WTC11 (cell line): ENCODE measurements around the gene SNX8. TPM values are rescaled to one million over a fixed set of nuclear protein-coding genes. Genes with fewer than 3 reads are reported as not detected.

ENCODE experiments used
- ATAC-seq: fragments of 200-7000 bp; cut with Tn5 transposase; 2 replicates; pipeline ENCODE4 v1.10.0; 2021; ENCODE audit warnings: mild to moderate bottlenecking, moderate library complexity
- CTCF ChIA-PET: fragments of 300-600 bp; sonication (Branson Sonifier 250); formaldehyde crosslinking; loops from one replicate; lab custom pipeline; 2021; ENCODE audit warnings: antibody characterized with exemption; lab: Charles Lee
- POLR2A ChIA-PET: fragments of 350-600 bp; sonication (Branson Sonifier 250); formaldehyde crosslinking; loops from one replicate; lab custom pipeline; 2021; ENCODE audit warnings: antibody characterized with exemption; lab: Charles Lee
- DNase-seq: peaks from one replicate; pipeline ENCODE4 v3.0.0; 2021; ENCODE audit warnings: low spot score
- H3K27ac Mint-ChIP-seq: 2 replicates; pipeline ENCODE4 v1.8.0; 2021; ENCODE audit warnings: mixed read lengths
- H3K27me3 Mint-ChIP-seq: 2 replicates; pipeline ENCODE4 v1.8.0; 2021; ENCODE audit warnings: low read depth, mild to moderate bottlenecking, moderate library complexity, mixed read lengths
- H3K36me3 Mint-ChIP-seq: 2 replicates; pipeline ENCODE4 v1.8.0; 2021; ENCODE audit warnings: mixed read lengths
- H3K4me1 Mint-ChIP-seq: 2 replicates; pipeline ENCODE4 v1.8.0; 2022; ENCODE audit warnings: mixed read lengths
- H3K4me3 Mint-ChIP-seq: 2 replicates; pipeline ENCODE4 v1.8.0; 2021; ENCODE audit warnings: mild to moderate bottlenecking, moderate library complexity, mixed read lengths
- H3K9me3 Mint-ChIP-seq: 2 replicates; pipeline ENCODE4 v1.8.0; 2021; ENCODE audit warnings: mixed read lengths
- CREM ChIP-seq: sonication (generic); formaldehyde crosslinking; IDR thresholded peaks from 2 replicates; pipeline ENCODE4 v1.8.1; 2022; ENCODE audit warnings: mild to moderate bottlenecking, missing genetic modification reagents, moderate library complexity
- EMX1 ChIP-seq: fragments of 250-450 bp; sonication (Bioruptor Pico); IDR thresholded peaks from 2 replicates; pipeline ENCODE4 v1.8.0; 2021; ENCODE audit warnings: mild to moderate bottlenecking
- ESRRA ChIP-seq: sonication (generic); formaldehyde crosslinking; IDR thresholded peaks from 2 replicates; pipeline ENCODE4 v1.8.1; 2022; ENCODE audit warnings: mild to moderate bottlenecking, missing genetic modification reagents, borderline replicate concordance
- ETV6 ChIP-seq: sonication (generic); formaldehyde crosslinking; IDR thresholded peaks from 2 replicates; pipeline ENCODE4 v1.8.1; 2022; ENCODE audit warnings: mild to moderate bottlenecking, missing genetic modification reagents
- FOXJ3 ChIP-seq: sonication (generic); formaldehyde crosslinking; IDR thresholded peaks from 2 replicates; pipeline ENCODE4 v1.9.0; 2021; ENCODE audit warnings: missing genetic modification reagents, mild to moderate bottlenecking, borderline replicate concordance
- FOXK1 ChIP-seq: sonication (generic); formaldehyde crosslinking; IDR thresholded peaks from 2 replicates; pipeline ENCODE4 v1.8.0; 2022; ENCODE audit warnings: mild to moderate bottlenecking, moderate library complexity, missing genetic modification reagents
- FOXP1 ChIP-seq: sonication (generic); formaldehyde crosslinking; IDR thresholded peaks from 2 replicates; pipeline ENCODE4 v1.8.0; 2022; ENCODE audit warnings: missing genetic modification reagents, mild to moderate bottlenecking, moderate library complexity, borderline replicate concordance
- GTF2I ChIP-seq: fragments of 250-450 bp; sonication (Bioruptor Pico); conservative IDR thresholded peaks from 2 replicates; pipeline ENCODE4 v1.4.0; 2021; ENCODE audit warnings: mild to moderate bottlenecking
- IRF2 ChIP-seq: sonication (generic); formaldehyde crosslinking; IDR thresholded peaks from 2 replicates; pipeline ENCODE4 v1.8.0; 2022; ENCODE audit warnings: low read depth, missing genetic modification reagents, borderline replicate concordance
- NFE2L1 ChIP-seq: sonication (generic); formaldehyde crosslinking; IDR thresholded peaks from 2 replicates; pipeline ENCODE4 v1.8.1; 2023; ENCODE audit warnings: missing genetic modification reagents
- RELA ChIP-seq: sonication (generic); formaldehyde crosslinking; IDR thresholded peaks from 2 replicates; pipeline ENCODE4 v1.8.1; 2022; ENCODE audit warnings: missing genetic modification reagents, mild to moderate bottlenecking, borderline replicate concordance
- RORB ChIP-seq: fragments of 250-450 bp; sonication (Bioruptor Pico); IDR thresholded peaks from 2 replicates; pipeline ENCODE4 v1.9.0; 2021; ENCODE audit warnings: mild to moderate bottlenecking
- SMAD3 ChIP-seq: sonication (generic); formaldehyde crosslinking; IDR thresholded peaks from 2 replicates; pipeline ENCODE4 v1.8.0; 2022; ENCODE audit warnings: missing genetic modification reagents, mild to moderate bottlenecking, borderline replicate concordance
- SP1 ChIP-seq: sonication (generic); formaldehyde crosslinking; conservative IDR thresholded peaks from 2 replicates; pipeline ENCODE4 v1.8.1; 2022; ENCODE audit warnings: missing genetic modification reagents
- TCF7 ChIP-seq: sonication (generic); formaldehyde crosslinking; IDR thresholded peaks from 2 replicates; pipeline ENCODE4 v1.8.0; 2022; ENCODE audit warnings: mild to moderate bottlenecking, low read depth, missing genetic modification reagents, moderate library complexity
- TP53 ChIP-seq: sonication (generic); formaldehyde crosslinking; IDR thresholded peaks from 2 replicates; pipeline ENCODE4 v1.8.1; 2023; ENCODE audit warnings: mild to moderate bottlenecking, missing genetic modification reagents
- ZBTB21 ChIP-seq: sonication (generic); formaldehyde crosslinking; IDR thresholded peaks from 2 replicates; pipeline ENCODE4 v1.8.1; 2023; ENCODE audit warnings: mild to moderate bottlenecking, missing genetic modification reagents, borderline replicate concordance
- ZNF121 ChIP-seq: sonication (generic); formaldehyde crosslinking; IDR thresholded peaks from 2 replicates; pipeline ENCODE4 v1.8.0; 2023; ENCODE audit warnings: missing genetic modification reagents
- ZNF232 ChIP-seq: sonication (generic); formaldehyde crosslinking; IDR thresholded peaks from 2 replicates; pipeline ENCODE4 v1.8.0; 2022; ENCODE audit warnings: mild to moderate bottlenecking, missing genetic modification reagents
- ZNF317 ChIP-seq: sonication (generic); formaldehyde crosslinking; IDR thresholded peaks from 2 replicates; pipeline ENCODE4 v1.8.1; 2023; ENCODE audit warnings: low read depth, mild to moderate bottlenecking, moderate library complexity, missing genetic modification reagents, borderline replicate concordance
- total RNA-seq: library from RNA; stranded (reverse); gene quantifications from 3 replicates; pipeline ENCODE4 v1.2.3, GENCODE V29; 2021
- TF ChIP-seq, protein P1 (sequence below): fragments of 250-450 bp; sonication (Bioruptor Pico); IDR thresholded peaks from 2 replicates; pipeline ENCODE4 v1.9.0; 2021; ENCODE audit warnings: mild to moderate bottlenecking
- TF ChIP-seq, protein P2 (sequence below): sonication (generic); formaldehyde crosslinking; IDR thresholded peaks from 2 replicates; pipeline ENCODE4 v1.8.1; 2023; ENCODE audit warnings: mild to moderate bottlenecking, missing genetic modification reagents, moderate library complexity
- TF ChIP-seq, protein P3 (sequence below): sonication (generic); formaldehyde crosslinking; IDR thresholded peaks from 2 replicates; pipeline ENCODE4 v1.8.0; 2022; ENCODE audit warnings: mild to moderate bottlenecking, missing genetic modification reagents
- TF ChIP-seq, protein P4 (sequence below): sonication (generic); formaldehyde crosslinking; IDR thresholded peaks from 2 replicates; pipeline ENCODE4 v1.8.0; 2023; ENCODE audit warnings: missing genetic modification reagents
- TF ChIP-seq, protein P5 (sequence below): sonication (generic); formaldehyde crosslinking; IDR thresholded peaks from 2 replicates; pipeline ENCODE4 v1.8.1; 2023; ENCODE audit warnings: mild to moderate bottlenecking, moderate library complexity, missing genetic modification reagents
- TF ChIP-seq, protein P6 (sequence below): fragments of 250-450 bp; sonication (Bioruptor Pico); IDR thresholded peaks from 2 replicates; pipeline ENCODE4 v1.9.0; 2021; ENCODE audit warnings: moderate library complexity, mild to moderate bottlenecking, inconsistent platforms, borderline replicate concordance
- TF ChIP-seq, protein P7 (sequence below): fragments of 250-450 bp; sonication (Bioruptor Pico); IDR thresholded peaks from 2 replicates; pipeline ENCODE4 v2.1.2; 2022; ENCODE audit warnings: mild to moderate bottlenecking, moderate library complexity

Gene SNX8
- total RNA-seq, 1 experiment from 2014 or later, result 50.8 TPM

DNA sequence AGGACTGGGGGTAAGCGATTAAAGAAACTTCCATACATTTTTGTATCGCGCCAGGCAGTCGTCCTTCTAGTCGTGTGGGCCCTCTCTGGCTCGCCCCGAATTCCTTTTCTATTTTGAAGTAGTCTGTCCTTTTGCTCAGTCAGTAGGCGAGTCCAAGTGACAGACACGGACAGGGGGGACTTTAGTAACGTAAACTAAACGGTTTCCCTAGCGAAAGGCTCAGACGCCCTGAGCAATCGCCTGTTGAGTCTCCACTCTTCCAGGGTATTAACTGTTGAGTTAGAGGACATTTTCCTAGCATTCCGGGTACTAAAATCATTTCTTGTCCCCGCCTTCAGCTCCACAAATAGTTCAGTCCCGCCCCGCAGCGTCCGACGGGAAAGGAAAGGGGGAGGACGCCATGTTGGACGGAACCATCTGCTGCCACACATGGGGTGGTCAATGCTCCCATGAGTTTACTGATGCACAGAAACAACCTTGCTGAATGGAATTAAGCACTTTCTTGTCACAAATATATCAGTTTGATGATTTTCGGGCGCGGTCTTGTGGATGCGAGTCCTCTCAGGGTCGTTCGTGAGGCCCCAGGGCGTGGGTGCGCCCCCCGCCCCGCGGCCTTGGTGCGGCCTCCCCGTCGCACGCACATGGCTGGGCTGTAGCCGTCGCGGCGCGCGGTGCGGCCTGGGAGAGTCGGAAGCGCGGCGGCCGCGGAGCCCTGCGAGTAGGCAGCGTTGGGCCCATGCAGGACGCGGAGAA lies 40.1 kb upstream of the SNX8 start, which contains the start of gene EIF3B (continued):
- TF ChIP-seq FOXP1 (CRISPR knock-in tag) (no peak), ZNF121 (CRISPR knock-in tag) (no peak), ZBTB21 (CRISPR knock-in tag) (no peak), NFE2L1 (CRISPR knock-in tag) (0 out of 2 replicates have a peak, but pooled peaks have one; percentile 0), ETV6 (CRISPR knock-in tag) (no peak), ZNF317 (CRISPR knock-in tag) (no peak), IRF2 (CRISPR knock-in tag) (no peak), ESRRA (CRISPR knock-in tag) (0 out of 2 replicates have a peak, but pooled peaks have one; percentile 26), EMX1 (CRISPR knock-in tag) (no peak), TP53 (no peak), SMAD3 (CRISPR knock-in tag) (no peak), SP1 (CRISPR knock-in tag) (peak; percentile 44)
- TF ChIP-seq, protein P1, sequence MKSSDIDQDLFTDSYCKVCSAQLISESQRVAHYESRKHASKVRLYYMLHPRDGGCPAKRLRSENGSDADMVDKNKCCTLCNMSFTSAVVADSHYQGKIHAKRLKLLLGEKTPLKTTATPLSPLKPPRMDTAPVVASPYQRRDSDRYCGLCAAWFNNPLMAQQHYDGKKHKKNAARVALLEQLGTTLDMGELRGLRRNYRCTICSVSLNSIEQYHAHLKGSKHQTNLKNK, result no peak
- TF ChIP-seq, protein P2, sequence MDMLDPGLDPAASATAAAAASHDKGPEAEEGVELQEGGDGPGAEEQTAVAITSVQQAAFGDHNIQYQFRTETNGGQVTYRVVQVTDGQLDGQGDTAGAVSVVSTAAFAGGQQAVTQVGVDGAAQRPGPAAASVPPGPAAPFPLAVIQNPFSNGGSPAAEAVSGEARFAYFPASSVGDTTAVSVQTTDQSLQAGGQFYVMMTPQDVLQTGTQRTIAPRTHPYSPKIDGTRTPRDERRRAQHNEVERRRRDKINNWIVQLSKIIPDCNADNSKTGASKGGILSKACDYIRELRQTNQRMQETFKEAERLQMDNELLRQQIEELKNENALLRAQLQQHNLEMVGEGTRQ (CRISPR knock-in tag), result peak; percentile 60
- TF ChIP-seq, protein P3, sequence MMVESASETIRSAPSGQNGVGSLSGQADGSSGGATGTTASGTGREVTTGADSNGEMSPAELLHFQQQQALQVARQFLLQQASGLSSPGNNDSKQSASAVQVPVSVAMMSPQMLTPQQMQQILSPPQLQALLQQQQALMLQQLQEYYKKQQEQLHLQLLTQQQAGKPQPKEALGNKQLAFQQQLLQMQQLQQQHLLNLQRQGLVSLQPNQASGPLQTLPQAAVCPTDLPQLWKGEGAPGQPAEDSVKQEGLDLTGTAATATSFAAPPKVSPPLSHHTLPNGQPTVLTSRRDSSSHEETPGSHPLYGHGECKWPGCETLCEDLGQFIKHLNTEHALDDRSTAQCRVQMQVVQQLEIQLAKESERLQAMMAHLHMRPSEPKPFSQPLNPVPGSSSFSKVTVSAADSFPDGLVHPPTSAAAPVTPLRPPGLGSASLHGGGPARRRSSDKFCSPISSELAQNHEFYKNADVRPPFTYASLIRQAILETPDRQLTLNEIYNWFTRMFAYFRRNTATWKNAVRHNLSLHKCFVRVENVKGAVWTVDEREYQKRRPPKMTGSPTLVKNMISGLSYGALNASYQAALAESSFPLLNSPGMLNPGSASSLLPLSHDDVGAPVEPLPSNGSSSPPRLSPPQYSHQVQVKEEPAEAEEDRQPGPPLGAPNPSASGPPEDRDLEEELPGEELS (CRISPR knock-in tag), result peak; percentile 71; the same call in 1 of the 2 replicates
- TF ChIP-seq, protein P4, sequence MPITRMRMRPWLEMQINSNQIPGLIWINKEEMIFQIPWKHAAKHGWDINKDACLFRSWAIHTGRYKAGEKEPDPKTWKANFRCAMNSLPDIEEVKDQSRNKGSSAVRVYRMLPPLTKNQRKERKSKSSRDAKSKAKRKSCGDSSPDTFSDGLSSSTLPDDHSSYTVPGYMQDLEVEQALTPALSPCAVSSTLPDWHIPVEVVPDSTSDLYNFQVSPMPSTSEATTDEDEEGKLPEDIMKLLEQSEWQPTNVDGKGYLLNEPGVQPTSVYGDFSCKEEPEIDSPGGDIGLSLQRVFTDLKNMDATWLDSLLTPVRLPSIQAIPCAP, result no peak
- TF ChIP-seq, protein P5, sequence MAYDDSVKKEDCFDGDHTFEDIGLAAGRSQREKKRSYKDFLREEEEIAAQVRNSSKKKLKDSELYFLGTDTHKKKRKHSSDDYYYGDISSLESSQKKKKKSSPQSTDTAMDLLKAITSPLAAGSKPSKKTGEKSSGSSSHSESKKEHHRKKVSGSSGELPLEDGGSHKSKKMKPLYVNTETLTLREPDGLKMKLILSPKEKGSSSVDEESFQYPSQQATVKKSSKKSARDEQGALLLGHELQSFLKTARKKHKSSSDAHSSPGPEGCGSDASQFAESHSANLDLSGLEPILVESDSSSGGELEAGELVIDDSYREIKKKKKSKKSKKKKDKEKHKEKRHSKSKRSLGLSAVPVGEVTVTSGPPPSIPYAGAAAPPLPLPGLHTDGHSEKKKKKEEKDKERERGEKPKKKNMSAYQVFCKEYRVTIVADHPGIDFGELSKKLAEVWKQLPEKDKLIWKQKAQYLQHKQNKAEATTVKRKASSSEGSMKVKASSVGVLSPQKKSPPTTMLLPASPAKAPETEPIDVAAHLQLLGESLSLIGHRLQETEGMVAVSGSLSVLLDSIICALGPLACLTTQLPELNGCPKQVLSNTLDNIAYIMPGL (CRISPR knock-in tag), result 0 out of 2 replicates have a peak, but pooled peaks have one; percentile 16

DNA sequence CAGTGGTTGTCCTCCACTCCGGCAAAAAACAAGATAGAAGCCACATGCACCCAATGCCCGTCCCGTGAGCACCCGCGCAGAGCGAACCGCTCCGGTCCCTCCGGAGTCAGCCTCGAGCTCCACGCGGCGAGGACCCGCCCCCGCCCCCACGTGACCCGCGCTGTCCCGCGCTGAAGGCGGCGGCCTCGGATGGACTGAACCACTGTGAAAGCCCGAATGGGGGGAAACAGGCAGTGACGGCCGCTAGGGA lies 39.6 kb upstream of the SNX8 start:
- POLR2A ChIA-PET, result no interaction called here
- DNase-seq (peak; percentile 81), ATAC-seq (peak; percentile 66)
- peaks cover 17% of the 10 kb centered on the region for H3K4me1 Mint-ChIP-seq
- CTCF ChIA-PET, result interaction anchor here (1.2 kb wide), 2 partner anchors 115 to 470 kb away, joined by 3 to 4 read pairs; no protein-coding TSS in a partner anchor
- peak overlapping the region; percentile 100 for H3K27ac Mint-ChIP-seq
- no peaks in the 10 kb centered on the region for H3K9me3 Mint-ChIP-seq
- H3K36me3 Mint-ChIP-seq, result peaks cover 30% of the 10 kb centered on the region
- H3K27me3 Mint-ChIP-seq, result no peaks in the 10 kb centered on the region
- peak overlapping the region; percentile 85 for H3K4me3 Mint-ChIP-seq
- TF ChIP-seq RORB (CRISPR knock-in tag) (no peak), ZNF232 (CRISPR knock-in tag) (peak; percentile 92; the same call in 1 of the 2 replicates), CREM (CRISPR knock-in tag) (no peak), GTF2I (CRISPR knock-in tag) (no peak), FOXK1 (CRISPR knock-in tag) (peak; percentile 83), RELA (CRISPR knock-in tag) (peak; percentile 87; the same call in 1 of the 2 replicates), FOXJ3 (CRISPR knock-in tag) (no peak), ZNF317 (CRISPR knock-in tag) (no peak), ETV6 (CRISPR knock-in tag) (peak; percentile 83; the same call in 1 of the 2 replicates), TCF7 (CRISPR knock-in tag) (no peak)
- TF ChIP-seq, protein P6, sequence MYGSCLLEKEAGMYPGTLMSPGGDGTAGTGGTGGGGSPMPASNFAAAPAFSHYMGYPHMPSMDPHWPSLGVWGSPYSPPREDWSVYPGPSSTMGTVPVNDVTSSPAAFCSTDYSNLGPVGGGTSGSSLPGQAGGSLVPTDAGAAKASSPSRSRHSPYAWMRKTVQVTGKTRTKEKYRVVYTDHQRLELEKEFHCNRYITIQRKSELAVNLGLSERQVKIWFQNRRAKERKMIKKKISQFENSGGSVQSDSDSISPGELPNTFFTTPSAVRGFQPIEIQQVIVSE (CRISPR knock-in tag), result no peak
- TF ChIP-seq, protein P3 (CRISPR knock-in tag), result peak; percentile 92; the same call in 1 of the 2 replicates
- TF ChIP-seq, protein P7, sequence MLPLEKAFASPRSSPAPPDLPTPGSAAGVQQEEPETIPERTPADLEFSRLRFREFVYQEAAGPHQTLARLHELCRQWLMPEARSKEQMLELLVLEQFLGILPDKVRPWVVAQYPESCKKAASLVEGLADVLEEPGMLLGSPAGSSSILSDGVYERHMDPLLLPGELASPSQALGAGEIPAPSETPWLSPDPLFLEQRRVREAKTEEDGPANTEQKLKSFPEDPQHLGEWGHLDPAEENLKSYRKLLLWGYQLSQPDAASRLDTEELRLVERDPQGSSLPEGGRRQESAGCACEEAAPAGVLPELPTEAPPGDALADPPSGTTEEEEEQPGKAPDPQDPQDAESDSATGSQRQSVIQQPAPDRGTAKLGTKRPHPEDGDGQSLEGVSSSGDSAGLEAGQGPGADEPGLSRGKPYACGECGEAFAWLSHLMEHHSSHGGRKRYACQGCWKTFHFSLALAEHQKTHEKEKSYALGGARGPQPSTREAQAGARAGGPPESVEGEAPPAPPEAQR (CRISPR knock-in tag), result no peak
